ENCODE data around the gene ENTHD1. TPM values are rescaled to one million over a fixed set of nuclear protein-coding genes. Genes with fewer than 3 reads are reported as not detected.

The ENTHD1 gene
- polyA plus RNA-seq, 1 donor from 2014 or later = not detected

DNA sequence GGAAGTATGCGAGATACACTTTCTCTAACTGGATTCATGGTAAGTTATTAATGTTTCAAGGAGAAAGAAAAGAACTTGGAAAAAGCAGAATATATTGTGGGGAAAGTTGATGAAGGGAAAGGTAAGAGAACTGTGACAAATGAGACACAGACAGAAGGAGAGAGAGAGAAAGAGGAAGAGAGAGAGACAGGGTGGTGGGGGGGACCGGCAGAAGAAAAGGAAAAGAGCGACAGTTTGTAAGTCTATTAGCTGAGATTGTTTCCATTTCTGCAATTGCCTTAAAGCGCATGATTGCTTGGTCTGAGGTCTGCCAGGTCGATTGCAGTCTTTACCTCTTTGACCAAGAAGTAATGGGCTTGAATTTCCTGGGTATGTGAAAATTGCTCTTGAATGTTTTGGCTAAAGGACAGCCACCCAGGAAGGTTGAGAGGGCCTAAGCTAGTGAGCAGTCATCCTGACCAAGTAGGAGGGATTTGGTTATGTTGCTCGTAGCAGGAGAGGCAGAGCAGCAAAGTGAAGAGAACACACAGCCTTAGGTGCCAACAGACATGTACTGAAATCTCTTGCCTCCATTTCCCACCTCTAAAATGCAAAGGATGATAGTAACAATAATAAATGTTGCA, 43.1 kb upstream of the ENTHD1 start:
- H3F3A ChIP-seq (ENCODE audit: insufficient read depth, low read length, poor library complexity, severe bottlenecking) = no peaks in the 10 kb centered on the region
- no peaks in the 10 kb centered on the region for H3K9me3 ChIP-seq (ENCODE audit: low read length)

DNA sequence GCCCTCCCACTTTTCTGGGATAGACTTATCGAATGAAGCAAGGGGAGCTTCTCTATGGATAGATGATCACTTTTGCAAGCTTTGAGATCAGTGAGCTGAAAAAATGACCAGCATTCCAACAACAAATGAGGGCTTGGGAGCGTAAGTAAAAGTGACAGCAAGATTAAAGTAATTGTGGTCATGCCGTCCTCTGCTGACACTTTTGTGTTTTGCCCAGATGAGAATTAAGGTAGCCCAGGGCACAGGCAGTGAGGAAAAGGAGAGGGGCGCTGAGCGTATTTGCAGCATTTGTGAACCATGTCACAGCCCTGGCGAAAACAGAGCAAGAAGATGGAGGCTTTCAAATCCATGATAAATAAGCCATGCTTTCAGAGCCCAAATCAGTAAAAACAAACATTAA, 42.1 kb upstream of the ENTHD1 start:
- no peak overlapping the region for H3K9ac ChIP-seq (ENCODE audit: low read length)
- no peaks in the 10 kb centered on the region for H3K9me2 ChIP-seq (ENCODE audit: insufficient read depth, low read length)
- no peaks in the 10 kb centered on the region for H4K20me1 ChIP-seq (ENCODE audit: insufficient read depth)
- TF ChIP-seq EZH2 (IDR thresholded peaks at IDR 0.05; ENCODE audit: borderline replicate concordance, insufficient read depth, low read length, poor library complexity, severe bottlenecking) (no peak), MXI1 (conservative IDR thresholded peaks at IDR 0.05; ENCODE audit: poor library complexity, severe bottlenecking) (no peak), REST (IDR thresholded peaks at IDR 0.05; ENCODE audit: borderline replicate concordance) (no peak), SMC3 (conservative IDR thresholded peaks at IDR 0.05; ENCODE audit: poor library complexity) (peak; percentile 38), RAD21 (conservative IDR thresholded peaks at IDR 0.05) (peak; percentile 22)
- H3K4me2 ChIP-seq (ENCODE audit: low read length) = no peak overlapping the region
- no peak overlapping the region for H3K4me3 ChIP-seq (ENCODE audit: low read length)
- no peaks in the 10 kb centered on the region for H3K9me3 ChIP-seq (ENCODE audit: low read length)
- no peaks in the 10 kb centered on the region for H3K36me3 ChIP-seq (ENCODE audit: insufficient read depth, low read length)
- H3K79me2 ChIP-seq (replicated peaks; ENCODE audit: insufficient read depth, low read length) = no peaks in the 10 kb centered on the region
- no peak overlapping the region for H2AFZ ChIP-seq (ENCODE audit: low read depth, low read length)
- H3K27ac ChIP-seq (ENCODE audit: low read length) = no peak overlapping the region
- no peaks in the 10 kb centered on the region for H3K27me3 ChIP-seq (ENCODE audit: insufficient read depth, low read depth, low read length)
- H3F3A ChIP-seq (ENCODE audit: insufficient read depth, low read length, poor library complexity, severe bottlenecking) = no peaks in the 10 kb centered on the region

More for the DNA sequence above, 43.1 kb upstream of the ENTHD1 start:
- Histone ChIP-seq H3K36me3 (ENCODE audit: insufficient read depth, low read length) (no peaks in the 10 kb centered on the region), H3K27ac (ENCODE audit: low read length) (no peak overlapping the region), H2AFZ (ENCODE audit: low read depth, low read length) (no peak overlapping the region), H3K9ac (ENCODE audit: low read length) (no peak overlapping the region), H3K9me2 (ENCODE audit: insufficient read depth, low read length) (no peaks in the 10 kb centered on the region), H3K27me3 (ENCODE audit: insufficient read depth, low read depth, low read length) (no peaks in the 10 kb centered on the region), H3K79me2 (replicated peaks; ENCODE audit: insufficient read depth, low read length) (no peaks in the 10 kb centered on the region), H3K4me3 (ENCODE audit: low read length) (no peak overlapping the region), H4K20me1 (ENCODE audit: insufficient read depth) (no peaks in the 10 kb centered on the region), H3K4me2 (ENCODE audit: low read length) (no peak overlapping the region)
- TF ChIP-seq CTCF (IDR thresholded peaks at IDR 0.05; ENCODE audit: poor library complexity, severe bottlenecking) = no peak
- TF ChIP-seq REST (IDR thresholded peaks at IDR 0.05; ENCODE audit: borderline replicate concordance) = no peak
- TF ChIP-seq EP300 (conservative IDR thresholded peaks at IDR 0.05; ENCODE audit: poor library complexity, severe bottlenecking) = no peak
- TF ChIP-seq SMC3 (conservative IDR thresholded peaks at IDR 0.05; ENCODE audit: poor library complexity) = no peak
- TF ChIP-seq POLR2AphosphoS5 (IDR thresholded peaks at IDR 0.05) = no peak
- no peak for TF ChIP-seq EZH2 (IDR thresholded peaks at IDR 0.05; ENCODE audit: borderline replicate concordance, insufficient read depth, low read length, poor library complexity, severe bottlenecking)
- TF ChIP-seq RAD21 (conservative IDR thresholded peaks at IDR 0.05) = no peak
- no peak for TF ChIP-seq MXI1 (conservative IDR thresholded peaks at IDR 0.05; ENCODE audit: poor library complexity, severe bottlenecking)
- TF ChIP-seq TAF1 (IDR thresholded peaks at IDR 0.05; ENCODE audit: low read depth) = no peak
